ENCODE data around the gene PCDHGA5.
"Not testable (repeated sequence)": the region's sequence is repeated elsewhere in the genome, so short reads cannot be mapped to it uniquely, and the experiment has no call there.

DNA sequence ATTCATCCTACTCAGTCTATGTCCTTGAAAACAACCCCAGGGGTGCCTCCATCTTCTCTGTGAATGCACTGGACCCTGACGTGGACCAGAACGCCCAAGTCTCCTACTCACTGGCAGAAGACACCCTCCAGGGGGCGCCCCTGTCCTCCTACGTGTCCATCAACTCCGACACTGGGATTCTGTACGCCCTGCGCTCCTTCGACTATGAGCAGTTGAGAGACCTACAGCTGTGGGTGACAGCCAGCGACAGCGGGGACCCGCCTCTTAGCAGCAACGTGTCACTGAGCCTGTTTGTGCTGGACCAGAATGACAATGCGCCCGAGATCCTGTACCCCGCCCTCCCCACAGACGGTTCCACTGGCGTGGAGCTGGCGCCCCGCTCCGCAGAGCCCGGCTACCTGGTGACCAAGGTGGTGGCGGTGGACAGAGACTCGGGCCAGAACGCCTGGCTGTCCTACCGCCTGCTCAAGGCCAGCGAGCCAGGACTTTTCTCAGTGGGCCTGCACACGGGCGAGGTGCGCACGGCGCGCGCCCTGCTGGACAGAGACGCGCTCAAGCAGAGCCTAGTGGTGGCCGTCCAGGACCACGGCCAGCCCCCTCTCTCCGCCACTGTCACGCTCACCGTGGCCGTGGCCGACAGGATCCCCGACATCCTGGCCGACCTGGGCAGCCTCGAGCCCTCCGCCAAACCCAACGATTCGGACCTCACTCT, 11.6 kb downstream of the PCDHGA5 start:
- TF ChIP-seq POLR2AphosphoS5, EP300 (IDR thresholded peaks at IDR 0.05): not testable (repeated sequence)
- TF ChIP-seq, protein P1, sequence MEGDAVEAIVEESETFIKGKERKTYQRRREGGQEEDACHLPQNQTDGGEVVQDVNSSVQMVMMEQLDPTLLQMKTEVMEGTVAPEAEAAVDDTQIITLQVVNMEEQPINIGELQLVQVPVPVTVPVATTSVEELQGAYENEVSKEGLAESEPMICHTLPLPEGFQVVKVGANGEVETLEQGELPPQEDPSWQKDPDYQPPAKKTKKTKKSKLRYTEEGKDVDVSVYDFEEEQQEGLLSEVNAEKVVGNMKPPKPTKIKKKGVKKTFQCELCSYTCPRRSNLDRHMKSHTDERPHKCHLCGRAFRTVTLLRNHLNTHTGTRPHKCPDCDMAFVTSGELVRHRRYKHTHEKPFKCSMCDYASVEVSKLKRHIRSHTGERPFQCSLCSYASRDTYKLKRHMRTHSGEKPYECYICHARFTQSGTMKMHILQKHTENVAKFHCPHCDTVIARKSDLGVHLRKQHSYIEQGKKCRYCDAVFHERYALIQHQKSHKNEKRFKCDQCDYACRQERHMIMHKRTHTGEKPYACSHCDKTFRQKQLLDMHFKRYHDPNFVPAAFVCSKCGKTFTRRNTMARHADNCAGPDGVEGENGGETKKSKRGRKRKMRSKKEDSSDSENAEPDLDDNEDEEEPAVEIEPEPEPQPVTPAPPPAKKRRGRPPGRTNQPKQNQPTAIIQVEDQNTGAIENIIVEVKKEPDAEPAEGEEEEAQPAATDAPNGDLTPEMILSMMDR (IDR thresholded peaks at IDR 0.05): not testable (repeated sequence)

All from upper lobe of left lung (tissue), 4 donors.